ENCODE measurements around the gene POLR3H.

The POLR3H gene

GRCh38 chr22:41481925-41482318 is 62.3 kb downstream of the POLR3H start:
- DNase-seq (ENCODE audit: low read depth), result no peak

GRCh38 chr22:41481131-41481830 is 63.0 kb downstream of the POLR3H start:
- DNase-seq (ENCODE audit: low read depth), result no peak

DNA sequence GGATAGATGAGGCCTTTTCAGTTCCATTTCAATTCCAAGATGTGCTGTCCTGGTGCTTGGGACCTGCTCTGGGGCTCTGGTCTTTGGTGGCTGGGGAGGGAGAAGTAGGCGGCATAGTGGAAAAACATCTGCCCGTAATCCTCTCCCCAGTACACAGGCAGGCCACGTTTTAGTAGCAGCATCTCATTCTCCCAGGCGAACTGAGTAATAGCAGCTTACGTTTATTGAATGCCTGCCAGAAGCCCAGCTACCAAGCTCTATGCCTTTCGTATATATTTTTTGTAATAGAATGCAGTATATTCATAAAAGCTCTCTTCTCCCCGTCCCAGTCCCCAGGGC is 63.9 kb downstream of the POLR3H start:
- DNase-seq (ENCODE audit: low read depth), result no peak

DNA sequence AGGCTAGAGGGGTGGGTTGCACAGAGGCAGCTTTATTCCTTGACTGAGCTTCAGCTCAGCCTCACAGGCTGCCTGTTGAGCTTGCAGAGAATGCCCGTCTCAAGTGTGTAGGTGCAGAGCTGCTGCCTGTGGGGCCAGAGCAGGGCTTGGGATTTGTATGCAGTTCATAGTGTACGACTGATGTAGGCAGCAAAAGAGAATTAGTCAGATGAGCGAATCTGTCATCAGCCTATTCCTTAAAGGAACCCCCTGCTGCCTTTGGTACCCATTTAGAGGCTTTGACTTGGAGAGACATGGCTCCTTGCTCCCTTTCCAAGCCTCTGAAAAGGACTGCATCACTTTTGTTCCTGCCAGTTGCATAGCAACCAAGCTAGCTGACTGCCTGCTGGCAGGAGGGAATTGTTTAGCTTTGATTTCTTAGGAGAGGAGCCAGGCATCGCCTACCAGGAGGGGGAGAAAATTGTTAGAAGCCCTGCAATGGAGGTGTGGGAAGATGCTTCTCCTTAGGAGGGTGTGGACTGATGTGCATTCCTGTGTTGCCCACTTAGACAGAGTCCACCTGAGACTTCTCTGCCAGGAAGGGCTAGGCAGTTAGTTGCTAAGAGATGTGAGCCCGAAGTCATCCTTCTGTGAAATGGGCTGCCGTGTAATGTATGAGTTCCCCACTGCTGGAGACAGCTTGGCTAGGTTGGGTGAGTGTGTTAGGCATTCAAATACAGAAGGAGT is 64.4 kb downstream of the POLR3H start:
- no peak for DNase-seq (ENCODE audit: low read depth)

- DNase-seq (ENCODE audit: low read depth), result no peak
Measured at GRCh38 chr22:41478891-41479521, 65.3 kb downstream of the POLR3H start.

- DNase-seq (ENCODE audit: low read depth), result no peak
Measured at GRCh38 chr22:41478473-41478872, 65.8 kb downstream of the POLR3H start.

Measured in T-helper 22 cell (primary cell).